ENCODE results near the gene CAMK2B. TPM values are rescaled to one million over a fixed set of nuclear protein-coding genes. Genes with fewer than 3 reads are reported as not detected.

The CAMK2B gene
- total RNA-seq, 1 donor from 2014 or later, result 98.0 TPM

DNA sequence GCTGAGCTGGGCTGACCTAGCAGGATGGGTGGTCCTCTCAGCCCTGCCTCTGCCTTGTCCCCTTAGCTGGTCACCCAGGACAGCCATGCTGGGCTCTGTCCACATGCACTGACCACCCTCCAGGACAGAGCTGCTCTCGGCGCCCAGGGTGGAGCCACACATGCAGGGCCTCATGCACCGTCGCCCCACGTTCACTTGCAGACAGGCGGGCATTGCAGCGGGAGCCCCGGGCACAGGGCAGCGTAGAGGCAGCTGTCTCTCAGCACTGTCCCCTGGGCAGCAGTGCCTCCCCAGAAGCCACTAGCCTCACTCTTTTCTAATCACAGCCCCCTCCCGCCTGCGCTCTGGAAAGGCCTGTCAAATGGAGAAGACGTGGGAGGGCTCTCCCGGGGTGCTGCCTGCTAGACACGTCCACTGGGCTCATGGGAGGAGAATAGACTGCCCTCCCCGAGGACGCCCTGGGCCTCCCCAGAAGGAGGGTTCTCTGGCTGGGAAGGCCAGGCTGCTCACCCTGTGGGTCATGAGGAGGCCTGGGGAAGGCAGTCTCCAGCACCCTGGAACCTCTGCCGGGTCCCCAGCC lies 87.2 kb downstream of the CAMK2B start:
- Histone ChIP-seq H3K27ac (replicated peaks) (no peak overlapping the region), H3K27me3 (ENCODE audit: low read depth) (no peaks in the 10 kb centered on the region), H3K4me1 (peaks cover 6% of the 10 kb centered on the region), H3K36me3 (no peaks in the 10 kb centered on the region), H3K4me3 (no peak overlapping the region), H3K9me3 (replicated peaks) (no peaks in the 10 kb centered on the region)
- DNase-seq, result no peak
- intact Hi-C loops (cut with micrococcal nuclease), result no loop called here
- TF ChIP-seq, protein P1, sequence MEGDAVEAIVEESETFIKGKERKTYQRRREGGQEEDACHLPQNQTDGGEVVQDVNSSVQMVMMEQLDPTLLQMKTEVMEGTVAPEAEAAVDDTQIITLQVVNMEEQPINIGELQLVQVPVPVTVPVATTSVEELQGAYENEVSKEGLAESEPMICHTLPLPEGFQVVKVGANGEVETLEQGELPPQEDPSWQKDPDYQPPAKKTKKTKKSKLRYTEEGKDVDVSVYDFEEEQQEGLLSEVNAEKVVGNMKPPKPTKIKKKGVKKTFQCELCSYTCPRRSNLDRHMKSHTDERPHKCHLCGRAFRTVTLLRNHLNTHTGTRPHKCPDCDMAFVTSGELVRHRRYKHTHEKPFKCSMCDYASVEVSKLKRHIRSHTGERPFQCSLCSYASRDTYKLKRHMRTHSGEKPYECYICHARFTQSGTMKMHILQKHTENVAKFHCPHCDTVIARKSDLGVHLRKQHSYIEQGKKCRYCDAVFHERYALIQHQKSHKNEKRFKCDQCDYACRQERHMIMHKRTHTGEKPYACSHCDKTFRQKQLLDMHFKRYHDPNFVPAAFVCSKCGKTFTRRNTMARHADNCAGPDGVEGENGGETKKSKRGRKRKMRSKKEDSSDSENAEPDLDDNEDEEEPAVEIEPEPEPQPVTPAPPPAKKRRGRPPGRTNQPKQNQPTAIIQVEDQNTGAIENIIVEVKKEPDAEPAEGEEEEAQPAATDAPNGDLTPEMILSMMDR (IDR thresholded peaks at IDR 0.05; ENCODE audit: borderline replicate concordance), result no peak

DNA sequence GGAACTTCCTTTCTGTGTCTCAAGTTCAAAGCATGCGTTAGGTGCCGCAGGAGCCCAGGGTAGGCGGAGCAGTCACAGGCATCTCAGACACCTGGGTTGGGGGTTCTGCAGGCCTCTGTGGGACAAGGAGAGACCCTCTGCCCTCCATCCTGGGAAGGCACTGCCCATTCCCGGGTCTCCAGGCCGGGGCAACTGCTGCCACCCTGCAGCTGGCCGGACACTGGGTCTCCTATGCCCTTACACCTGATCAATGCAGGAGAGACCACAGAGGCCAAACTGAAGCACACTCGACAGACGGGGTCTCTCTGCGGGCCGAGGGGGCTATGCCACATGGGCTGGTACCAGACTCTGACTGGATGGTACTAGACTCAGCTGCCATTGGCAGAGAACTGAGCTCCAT lies 87.7 kb downstream of the CAMK2B start:
- Histone ChIP-seq H3K4me1 (peaks cover 6% of the 10 kb centered on the region), H3K27me3 (ENCODE audit: low read depth) (no peaks in the 10 kb centered on the region), H3K4me3 (no peak overlapping the region), H3K27ac (replicated peaks) (no peak overlapping the region), H3K36me3 (no peaks in the 10 kb centered on the region), H3K9me3 (replicated peaks) (no peaks in the 10 kb centered on the region)
- DNase-seq, result no peak
- TF ChIP-seq, protein P1 (IDR thresholded peaks at IDR 0.05; ENCODE audit: borderline replicate concordance), result no peak
- intact Hi-C loops (cut with micrococcal nuclease), result no loop called here

DNA sequence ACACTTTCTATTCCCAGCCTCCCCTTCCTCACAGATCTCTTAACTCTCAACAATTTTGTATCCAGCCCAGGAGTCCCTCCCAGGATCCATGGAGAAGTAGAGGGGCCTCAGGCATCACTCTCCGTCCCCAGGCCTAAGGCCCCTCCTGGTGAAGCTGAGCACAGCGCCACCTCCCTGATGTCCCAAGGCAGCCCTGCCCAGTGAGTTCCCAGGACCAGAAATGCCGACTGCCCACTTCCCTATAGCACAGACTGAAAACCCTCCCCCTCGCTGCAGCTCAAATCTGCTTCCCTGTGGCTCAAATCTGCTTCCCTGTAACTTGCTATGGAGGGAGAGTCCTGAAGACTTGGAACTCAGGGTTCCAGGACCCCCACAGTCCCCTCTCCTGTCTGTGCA lies 89.1 kb downstream of the CAMK2B start:
- intact Hi-C loops (cut with micrococcal nuclease), result no loop called here
- H3K4me3 ChIP-seq, result no peak overlapping the region
- no peaks in the 10 kb centered on the region for H3K36me3 ChIP-seq
- TF ChIP-seq, protein P1 (IDR thresholded peaks at IDR 0.05; ENCODE audit: borderline replicate concordance), result no peak
- no peak for DNase-seq
- peaks cover 3% of the 10 kb centered on the region for H3K4me1 ChIP-seq
- H3K27me3 ChIP-seq (ENCODE audit: low read depth), result no peaks in the 10 kb centered on the region
- no peaks in the 10 kb centered on the region for H3K9me3 ChIP-seq (replicated peaks)
- H3K27ac ChIP-seq (replicated peaks), result no peak overlapping the region

DNA sequence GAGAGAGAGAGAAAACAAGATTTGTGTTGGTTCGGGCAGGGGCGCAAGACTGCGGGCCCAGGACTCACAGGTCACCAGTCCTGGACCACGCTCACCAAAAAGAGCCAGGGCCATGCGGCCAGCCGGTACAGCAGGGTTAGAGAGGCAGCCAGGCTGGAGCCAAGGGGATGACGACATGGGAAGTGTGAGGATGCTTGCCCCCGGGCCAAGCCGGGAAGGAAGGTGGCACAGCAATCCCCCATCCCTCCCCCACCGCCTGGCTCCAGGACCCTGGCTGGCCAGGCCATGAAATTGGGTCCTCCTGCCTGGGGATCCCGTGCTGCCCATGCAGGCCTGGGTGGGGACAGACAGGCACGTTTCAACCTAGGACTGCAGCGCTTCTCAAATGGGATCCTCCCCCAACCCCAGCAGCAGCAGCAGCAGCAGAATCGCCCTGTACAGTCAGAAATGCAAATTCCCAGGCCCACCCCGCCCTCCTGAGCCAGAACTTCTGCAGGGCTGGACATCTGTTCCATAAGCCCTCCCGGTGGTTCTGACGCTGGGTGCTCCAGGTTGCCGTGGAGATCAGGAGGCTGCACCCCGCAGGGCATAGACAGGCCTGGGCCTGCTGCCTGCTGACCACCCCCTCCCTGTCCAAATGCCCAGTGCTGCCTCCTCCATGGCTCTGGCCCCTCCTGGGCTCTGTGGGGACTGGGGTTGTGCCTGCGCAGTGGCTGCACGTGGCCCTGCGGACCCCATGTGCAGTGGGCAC lies 89.6 kb downstream of the CAMK2B start:
- intact Hi-C loops (cut with micrococcal nuclease), result no loop called here
- Histone ChIP-seq H3K27ac (replicated peaks) (no peak overlapping the region), H3K9me3 (replicated peaks) (no peaks in the 10 kb centered on the region), H3K4me3 (no peak overlapping the region), H3K4me1 (no peaks in the 10 kb centered on the region), H3K36me3 (no peaks in the 10 kb centered on the region), H3K27me3 (ENCODE audit: low read depth) (no peaks in the 10 kb centered on the region)
- TF ChIP-seq, protein P1 (IDR thresholded peaks at IDR 0.05; ENCODE audit: borderline replicate concordance), result no peak
- DNase-seq, result no peak

DNA sequence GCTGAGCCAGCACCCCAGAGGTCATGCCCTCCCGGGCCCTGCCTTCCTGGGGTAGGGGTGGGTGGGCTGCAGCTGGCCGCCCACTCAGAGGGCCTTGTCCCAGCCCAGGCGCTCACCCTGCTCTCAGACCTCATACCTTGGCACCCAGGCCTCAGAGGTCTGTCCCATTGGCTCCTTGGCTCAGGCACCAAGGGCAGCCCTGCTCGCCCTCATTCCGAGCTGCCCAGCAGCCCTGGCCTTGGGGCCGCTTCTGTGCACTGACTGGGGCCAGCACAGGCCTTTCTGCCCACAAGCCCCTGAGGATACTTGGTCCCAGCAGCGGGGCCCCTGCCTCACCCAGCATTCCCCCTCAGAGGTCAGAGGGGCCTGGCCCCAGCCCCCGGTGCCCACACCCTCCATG lies 90.3 kb downstream of the CAMK2B start:
- Histone ChIP-seq H3K4me1 (no peaks in the 10 kb centered on the region), H3K4me3 (no peak overlapping the region), H3K36me3 (no peaks in the 10 kb centered on the region), H3K27ac (replicated peaks) (no peak overlapping the region), H3K9me3 (replicated peaks) (no peaks in the 10 kb centered on the region), H3K27me3 (ENCODE audit: low read depth) (no peaks in the 10 kb centered on the region)
- no peak for DNase-seq
- TF ChIP-seq, protein P1 (IDR thresholded peaks at IDR 0.05; ENCODE audit: borderline replicate concordance), result no peak
- intact Hi-C loops (cut with micrococcal nuclease), result no loop called here

Data from left ventricle myocardium inferior (tissue), 1 donor.